SK-N-SH (cell line): ENCODE data around the gene MLYCD. TPM values are rescaled to one million over a fixed set of nuclear protein-coding genes. Genes with fewer than 3 reads are reported as not detected.

ENCODE experiments used
- CTCF ChIA-PET: fragments of 300-600, 350-600 bp; formaldehyde crosslinking; extraction: SDS; loops from one replicate; lab custom pipeline; 2021; lab: Yijun Ruan, JAX
- POLR2A ChIA-PET: fragments of 350-600 bp; sonication (Branson Sonifier 250); formaldehyde crosslinking; extraction: SDS; loops from one replicate; lab custom pipeline; 2020; ENCODE audit warnings: antibody characterized with exemption, inconsistent platforms; lab: Yijun Ruan, JAX
- DNase-seq: peaks from one replicate; pipeline ENCODE4 v3.0.0; 2012
- H2AFZ ChIP-seq: fragments of 200-600 bp; sonication (generic); 2 replicates; pipeline ENCODE4 v1.8.1; 2016; ENCODE audit warnings: antibody characterized with exemption, mild to moderate bottlenecking, low read depth
- H3F3A ChIP-seq: fragments of 200-600 bp; sonication (generic); replicated peaks from 2 replicates; pipeline ENCODE3; 2016; ENCODE audit warnings: antibody characterized with exemption, mild to moderate bottlenecking; ENCODE audit not compliant: insufficient read depth
- H3K27ac ChIP-seq, 2 experiments: fragments of 200-500 bp in 1 of 2; fragments of 200-600 bp in 1 of 2; sonication (Bioruptor generic) in 1 of 2; sonication (generic), shearing (Covaris generic) in 1 of 2; 2 replicates each; pipeline versions ENCODE4 v1.5.1 to v1.6.1; 2014 to 2016; ENCODE audit warnings: low read depth in 2 of 2, inconsistent platforms in 1 of 2, low read length in 1 of 2, mild to moderate bottlenecking in 1 of 2, mixed read lengths in 1 of 2
- H3K27me3 ChIP-seq: fragments of 200-600 bp; sonication (generic), shearing (Covaris generic); 2 replicates; pipeline ENCODE4 v1.6.1; 2016; ENCODE audit warnings: mixed run types; ENCODE audit not compliant: insufficient read depth
- H3K36me3 ChIP-seq, 2 experiments: fragments of 200-500 bp in 1 of 2; fragments of 200-600 bp in 1 of 2; sonication (Bioruptor generic) in 1 of 2; sonication (generic) in 1 of 2; replicated peaks in 1 of 2; 2 replicates each; pipeline versions ENCODE3 to v1.5.1; 2014 to 2016; ENCODE audit warnings: low read length in 1 of 2, mild to moderate bottlenecking in 1 of 2; ENCODE audit not compliant: insufficient read depth in 2 of 2, control insufficient read depth in 1 of 2
- H3K4me1 ChIP-seq, 2 experiments: fragments of 200-500 bp in 1 of 2; fragments of 200-600 bp in 1 of 2; sonication (Bioruptor generic) in 1 of 2; sonication (generic), shearing (Covaris generic) in 1 of 2; 2 replicates each; pipeline versions ENCODE4 v1.5.1 to v1.6.1; 2014 to 2016; ENCODE audit warnings: low read depth in 1 of 2, low read length in 1 of 2, mixed run types in 1 of 2; ENCODE audit not compliant: insufficient read depth in 2 of 2, control insufficient read depth in 1 of 2
- H3K4me2 ChIP-seq: fragments of 200-600 bp; sonication (generic), shearing (Covaris generic); 2 replicates; pipeline ENCODE4 v1.6.1; 2017; ENCODE audit warnings: mixed run types
- H3K4me3 ChIP-seq, 2 experiments: fragments of 200-500 bp in 1 of 2; fragments of 200-600 bp in 1 of 2; sonication (Bioruptor generic) in 1 of 2; sonication (generic), shearing (Covaris generic) in 1 of 2; 2 replicates each; pipeline versions ENCODE4 v1.5.1 to v1.8.1; 2014 to 2016; ENCODE audit warnings: low read depth in 2 of 2, inconsistent platforms in 1 of 2, low read length in 1 of 2, mild to moderate bottlenecking in 1 of 2, mixed read lengths in 1 of 2, moderate library complexity in 1 of 2
- H3K79me2 ChIP-seq: fragments of 200-600 bp; sonication (generic); 2 replicates; pipeline ENCODE4 v1.8.1; 2017; ENCODE audit warnings: mild to moderate bottlenecking; ENCODE audit not compliant: insufficient read depth
- H3K9ac ChIP-seq: fragments of 200-600 bp; sonication (generic); 2 replicates; pipeline ENCODE4 v1.6.1; 2017; ENCODE audit warnings: mixed run types
- H3K9me2 ChIP-seq: fragments of 200-600 bp; sonication (generic); 2 replicates; pipeline ENCODE4 v1.6.1; 2017; ENCODE audit warnings: mixed run types
- H3K9me3 ChIP-seq: fragments of 200-600 bp; sonication (generic); 2 replicates; pipeline ENCODE4 v1.6.1; 2017; ENCODE audit warnings: mixed run types, mild to moderate bottlenecking, moderate library complexity
- H4K20me1 ChIP-seq: fragments of 200-600 bp; sonication (generic); 2 replicates; pipeline ENCODE4 v1.6.1; 2017; ENCODE audit warnings: mild to moderate bottlenecking, mixed run types; ENCODE audit not compliant: insufficient read depth
- FOSL2 ChIP-seq: IDR thresholded peaks from 2 replicates; pipeline ENCODE4 v1.4.0; 2012; ENCODE audit warnings: low read depth, mild to moderate bottlenecking, moderate library complexity, borderline replicate concordance
- FOXM1 ChIP-seq: IDR thresholded peaks from 2 replicates; pipeline ENCODE4 v1.4.0; 2012; ENCODE audit warnings: low read depth, mild to moderate bottlenecking
- MXI1 ChIP-seq: IDR thresholded peaks from 2 replicates; pipeline ENCODE4 v1.6.1; 2012; ENCODE audit warnings: mild to moderate bottlenecking, low read depth, low read length, improper control_type of control experiment
- NFIC ChIP-seq: IDR thresholded peaks from 2 replicates; pipeline ENCODE4 v1.4.0; 2012; ENCODE audit warnings: borderline replicate concordance
- NRF1 ChIP-seq: IDR thresholded peaks from 2 replicates; pipeline ENCODE4 v1.6.1; 2012; ENCODE audit warnings: low read depth, mild to moderate bottlenecking, low read length
- RAD21 ChIP-seq: IDR thresholded peaks from 2 replicates; pipeline ENCODE4 v1.6.1; 2012; ENCODE audit warnings: mild to moderate bottlenecking, low read length
- RFX5 ChIP-seq: IDR thresholded peaks from 2 replicates; pipeline ENCODE4 v1.6.1; 2012; ENCODE audit warnings: mild to moderate bottlenecking, improper control_type of control experiment, low read length
- TAF1 ChIP-seq: IDR thresholded peaks from 2 replicates; pipeline ENCODE4 v1.6.1; 2012; ENCODE audit warnings: low read depth, mild to moderate bottlenecking, low read length, moderate library complexity, borderline replicate concordance
- TCF12 ChIP-seq: IDR thresholded peaks from 2 replicates; pipeline ENCODE4 v1.4.0; 2012
- USF1 ChIP-seq: IDR thresholded peaks from 2 replicates; pipeline ENCODE4 v1.4.0; 2012; ENCODE audit warnings: low read depth, borderline replicate concordance
- WGBS: methylation state at CpG from one replicate; pipeline ENCODE4 v1.1.6; 2017; ENCODE audit warnings: low lambda C conversion rate; 5-methylcytosine and 5-hydroxymethylcytosine counted together
- polyA plus RNA-seq, 3 experiments: library from polyadenylated mRNA; depleted of rRNA; stranded (reverse); fragments of >200 nt; gene quantifications; 2 replicates each; pipeline ENCODE4 v1.2.3, GENCODE V29; 2012
- TF ChIP-seq, protein P1 (sequence below): fragments of 150-350 bp; IDR thresholded peaks from 2 replicates; pipeline ENCODE4 v1.6.1; 2016; ENCODE audit warnings: mild to moderate bottlenecking, low read depth, low read length
- TF ChIP-seq, protein P2 (sequence below): fragments of 200-600 bp; sonication (generic); IDR thresholded peaks from 2 replicates; pipeline ENCODE4 v1.6.1; 2017; ENCODE audit warnings: antibody characterized with exemption, mild to moderate bottlenecking, moderate library complexity
- TF ChIP-seq, protein P3 (sequence below): IDR thresholded peaks from 2 replicates; pipeline ENCODE4; 2012
- TF ChIP-seq, protein P4 (sequence below): IDR thresholded peaks from 2 replicates; pipeline ENCODE4 v1.4.0; 2012; ENCODE audit warnings: low read depth

MLYCD gene
- polyA plus RNA-seq, 1 of the 3 experiments (the other 2 are of a cell fraction) = 2.4 TPM

- H3K79me2 ChIP-seq = no peaks in the 10 kb centered on the region
- H2AFZ ChIP-seq = no peak overlapping the region
- no peaks in the 10 kb centered on the region for H3K36me3 ChIP-seq
- no peak overlapping the region for H3K27ac ChIP-seq
- ChIA-PET CTCF (interaction anchor here (5.3 kb wide), 1 partner anchor 12 kb away, joined by 28 read pairs; no protein-coding TSS in a partner anchor), POLR2A (no interaction called here)
- H4K20me1 ChIP-seq = no peaks in the 10 kb centered on the region
- peak overlapping the region; percentile 15; the same call in 1 of the 2 replicates for H3K4me2 ChIP-seq
- TF ChIP-seq MXI1 (no peak), RFX5 (no peak), FOXM1 (no peak), NRF1 (no peak), USF1 (no peak), TAF1 (no peak), FOSL2 (no peak), RAD21 (no peak), NFIC (no peak), TCF12 (no peak)
- TF ChIP-seq, protein P1, sequence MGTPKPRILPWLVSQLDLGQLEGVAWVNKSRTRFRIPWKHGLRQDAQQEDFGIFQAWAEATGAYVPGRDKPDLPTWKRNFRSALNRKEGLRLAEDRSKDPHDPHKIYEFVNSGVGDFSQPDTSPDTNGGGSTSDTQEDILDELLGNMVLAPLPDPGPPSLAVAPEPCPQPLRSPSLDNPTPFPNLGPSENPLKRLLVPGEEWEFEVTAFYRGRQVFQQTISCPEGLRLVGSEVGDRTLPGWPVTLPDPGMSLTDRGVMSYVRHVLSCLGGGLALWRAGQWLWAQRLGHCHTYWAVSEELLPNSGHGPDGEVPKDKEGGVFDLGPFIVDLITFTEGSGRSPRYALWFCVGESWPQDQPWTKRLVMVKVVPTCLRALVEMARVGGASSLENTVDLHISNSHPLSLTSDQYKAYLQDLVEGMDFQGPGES = no peak
- TF ChIP-seq, protein P2, sequence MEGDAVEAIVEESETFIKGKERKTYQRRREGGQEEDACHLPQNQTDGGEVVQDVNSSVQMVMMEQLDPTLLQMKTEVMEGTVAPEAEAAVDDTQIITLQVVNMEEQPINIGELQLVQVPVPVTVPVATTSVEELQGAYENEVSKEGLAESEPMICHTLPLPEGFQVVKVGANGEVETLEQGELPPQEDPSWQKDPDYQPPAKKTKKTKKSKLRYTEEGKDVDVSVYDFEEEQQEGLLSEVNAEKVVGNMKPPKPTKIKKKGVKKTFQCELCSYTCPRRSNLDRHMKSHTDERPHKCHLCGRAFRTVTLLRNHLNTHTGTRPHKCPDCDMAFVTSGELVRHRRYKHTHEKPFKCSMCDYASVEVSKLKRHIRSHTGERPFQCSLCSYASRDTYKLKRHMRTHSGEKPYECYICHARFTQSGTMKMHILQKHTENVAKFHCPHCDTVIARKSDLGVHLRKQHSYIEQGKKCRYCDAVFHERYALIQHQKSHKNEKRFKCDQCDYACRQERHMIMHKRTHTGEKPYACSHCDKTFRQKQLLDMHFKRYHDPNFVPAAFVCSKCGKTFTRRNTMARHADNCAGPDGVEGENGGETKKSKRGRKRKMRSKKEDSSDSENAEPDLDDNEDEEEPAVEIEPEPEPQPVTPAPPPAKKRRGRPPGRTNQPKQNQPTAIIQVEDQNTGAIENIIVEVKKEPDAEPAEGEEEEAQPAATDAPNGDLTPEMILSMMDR = no peak
- TF ChIP-seq, protein P3, sequence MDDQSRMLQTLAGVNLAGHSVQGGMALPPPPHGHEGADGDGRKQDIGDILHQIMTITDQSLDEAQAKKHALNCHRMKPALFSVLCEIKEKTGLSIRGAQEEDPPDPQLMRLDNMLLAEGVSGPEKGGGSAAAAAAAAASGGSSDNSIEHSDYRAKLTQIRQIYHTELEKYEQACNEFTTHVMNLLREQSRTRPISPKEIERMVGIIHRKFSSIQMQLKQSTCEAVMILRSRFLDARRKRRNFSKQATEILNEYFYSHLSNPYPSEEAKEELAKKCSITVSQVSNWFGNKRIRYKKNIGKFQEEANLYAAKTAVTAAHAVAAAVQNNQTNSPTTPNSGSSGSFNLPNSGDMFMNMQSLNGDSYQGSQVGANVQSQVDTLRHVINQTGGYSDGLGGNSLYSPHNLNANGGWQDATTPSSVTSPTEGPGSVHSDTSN = no peak
- TF ChIP-seq, protein P4, sequence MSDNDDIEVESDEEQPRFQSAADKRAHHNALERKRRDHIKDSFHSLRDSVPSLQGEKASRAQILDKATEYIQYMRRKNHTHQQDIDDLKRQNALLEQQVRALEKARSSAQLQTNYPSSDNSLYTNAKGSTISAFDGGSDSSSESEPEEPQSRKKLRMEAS = no peak
- WGBS = 13% methylated on average over 8 of the region's 87 CpGs
- H3K9me3 ChIP-seq = no peaks in the 10 kb centered on the region
- H3K9me2 ChIP-seq = no peaks in the 10 kb centered on the region
- no peaks in the 10 kb centered on the region for H3F3A ChIP-seq
- no peaks in the 10 kb centered on the region for H3K27me3 ChIP-seq
- no peak overlapping the region for H3K9ac ChIP-seq
- H3K4me1 ChIP-seq = no peaks in the 10 kb centered on the region
- peak; percentile 86 for DNase-seq
- H3K4me3 ChIP-seq = peak overlapping the region in 1 of 2 experiments; percentile 32; a peak in 2 of 4 replicates
Measured at GRCh38 chr16:83968306-83968851, 69.5 kb downstream of the MLYCD start.
